ENCODE measurements around the gene RSPH1.

The RSPH1 gene

DNA sequence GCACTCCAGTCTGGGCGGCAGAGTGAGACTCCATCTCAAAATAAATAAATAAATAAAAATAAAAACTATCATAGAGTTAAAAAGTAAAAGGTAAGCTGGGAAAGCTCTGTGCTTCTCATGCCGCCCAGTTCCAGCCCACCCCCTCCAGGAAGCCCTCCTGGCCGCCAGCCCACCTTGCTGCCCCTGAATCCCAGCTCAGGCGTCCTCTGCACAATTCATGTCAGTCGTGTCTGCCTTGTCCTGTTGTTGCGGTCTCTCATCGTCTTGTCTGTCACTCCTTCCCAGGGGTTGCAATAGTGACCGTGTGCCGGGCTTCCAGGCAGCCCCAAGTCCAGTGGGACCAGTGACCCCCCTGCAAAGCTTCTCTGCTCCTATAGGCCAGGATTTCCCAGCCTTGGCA is 44.1 kb downstream of the RSPH1 start:
- ChIA-PET CTCF (interaction anchor here (0.6 kb wide), 1 partner anchor 307 kb away, joined by 3 read pairs; no protein-coding TSS in a partner anchor), POLR2A (ENCODE audit: low non-redundant PET) (no interaction called here)
- no peak overlapping the region for H3K27ac ChIP-seq
- TF ChIP-seq, protein P1, sequence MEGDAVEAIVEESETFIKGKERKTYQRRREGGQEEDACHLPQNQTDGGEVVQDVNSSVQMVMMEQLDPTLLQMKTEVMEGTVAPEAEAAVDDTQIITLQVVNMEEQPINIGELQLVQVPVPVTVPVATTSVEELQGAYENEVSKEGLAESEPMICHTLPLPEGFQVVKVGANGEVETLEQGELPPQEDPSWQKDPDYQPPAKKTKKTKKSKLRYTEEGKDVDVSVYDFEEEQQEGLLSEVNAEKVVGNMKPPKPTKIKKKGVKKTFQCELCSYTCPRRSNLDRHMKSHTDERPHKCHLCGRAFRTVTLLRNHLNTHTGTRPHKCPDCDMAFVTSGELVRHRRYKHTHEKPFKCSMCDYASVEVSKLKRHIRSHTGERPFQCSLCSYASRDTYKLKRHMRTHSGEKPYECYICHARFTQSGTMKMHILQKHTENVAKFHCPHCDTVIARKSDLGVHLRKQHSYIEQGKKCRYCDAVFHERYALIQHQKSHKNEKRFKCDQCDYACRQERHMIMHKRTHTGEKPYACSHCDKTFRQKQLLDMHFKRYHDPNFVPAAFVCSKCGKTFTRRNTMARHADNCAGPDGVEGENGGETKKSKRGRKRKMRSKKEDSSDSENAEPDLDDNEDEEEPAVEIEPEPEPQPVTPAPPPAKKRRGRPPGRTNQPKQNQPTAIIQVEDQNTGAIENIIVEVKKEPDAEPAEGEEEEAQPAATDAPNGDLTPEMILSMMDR (conservative IDR thresholded peaks at IDR 0.05; ENCODE audit: low read depth), result no peak
- no peak for DNase-seq (ENCODE audit: low spot score)

DNA sequence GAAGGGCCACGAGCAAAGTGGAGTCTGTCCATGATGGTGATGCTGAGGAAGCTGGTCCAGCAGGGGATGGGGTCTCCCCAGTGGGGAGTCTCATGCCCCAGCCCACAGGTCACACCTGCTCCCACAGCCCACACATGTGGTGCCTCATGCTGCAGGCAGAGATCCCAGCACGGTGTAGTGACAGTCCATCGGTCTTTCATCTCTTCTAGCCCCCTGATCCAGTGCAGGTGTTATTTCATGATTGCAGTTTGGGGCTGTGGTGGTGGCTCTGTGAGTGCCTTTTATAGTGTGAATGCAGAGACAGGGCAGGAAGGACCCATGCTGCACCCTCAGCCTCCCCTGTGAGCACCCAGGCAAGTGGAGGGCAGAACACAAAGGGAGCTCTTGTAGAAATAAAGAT is 47.3 kb downstream of the RSPH1 start:
- CTCF ChIA-PET, result interaction anchor here (0.7 kb wide), 1 partner anchor 284 kb away, joined by 3 read pairs; no protein-coding TSS in a partner anchor

GRCh38 chr21:42447732-42448131 is 48.3 kb downstream of the RSPH1 start:
- DNase-seq (ENCODE audit: low spot score), result no peak
- CTCF ChIA-PET, result no interaction called here
- H3K27ac ChIP-seq, result no peak overlapping the region
- POLR2A ChIA-PET (ENCODE audit: low non-redundant PET), result no interaction called here
- TF ChIP-seq, protein P1 (conservative IDR thresholded peaks at IDR 0.05; ENCODE audit: low read depth), result no peak

More for the DNA sequence above, 47.3 kb downstream of the RSPH1 start:
- TF ChIP-seq, protein P1 (conservative IDR thresholded peaks at IDR 0.05; ENCODE audit: low read depth), result no peak
- H3K27ac ChIP-seq, result no peak overlapping the region
- POLR2A ChIA-PET (ENCODE audit: low non-redundant PET), result no interaction called here
- no peak for DNase-seq (ENCODE audit: low spot score)

GRCh38 chr21:42447182-42447581 is 48.8 kb downstream of the RSPH1 start:
- H3K27ac ChIP-seq, result no peak overlapping the region
- POLR2A ChIA-PET (ENCODE audit: low non-redundant PET), result no interaction called here
- DNase-seq (ENCODE audit: low spot score), result no peak
- TF ChIP-seq, protein P1 (conservative IDR thresholded peaks at IDR 0.05; ENCODE audit: low read depth), result no peak
- CTCF ChIA-PET, result no interaction called here

DNA sequence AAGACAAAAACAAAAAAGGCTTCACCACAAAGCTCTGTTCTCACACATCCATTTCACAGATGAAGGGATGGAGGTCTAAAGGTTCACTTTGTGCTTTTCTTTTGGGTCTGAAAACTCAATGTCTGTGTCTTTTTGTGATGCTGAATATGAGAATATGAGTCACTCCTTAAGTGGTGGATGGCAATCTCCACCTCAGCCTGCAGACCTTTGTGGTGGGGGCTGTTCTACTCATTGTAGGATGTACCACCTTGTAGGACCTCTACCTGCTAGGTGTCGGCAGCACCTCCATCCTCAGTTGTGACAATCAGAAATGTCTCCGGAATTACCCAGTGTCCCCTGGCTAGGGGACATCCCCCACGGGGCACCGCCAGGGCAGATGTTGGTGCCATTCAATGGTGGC is 49.5 kb downstream of the RSPH1 start:
- POLR2A ChIA-PET (ENCODE audit: low non-redundant PET), result no interaction called here
- TF ChIP-seq, protein P1 (conservative IDR thresholded peaks at IDR 0.05; ENCODE audit: low read depth), result no peak
- DNase-seq (ENCODE audit: low spot score), result no peak
- H3K27ac ChIP-seq, result no peak overlapping the region
- CTCF ChIA-PET, result interaction anchor here (0.6 kb wide), 1 partner anchor 186 kb away, joined by 3 read pairs; no protein-coding TSS in a partner anchor

DNA sequence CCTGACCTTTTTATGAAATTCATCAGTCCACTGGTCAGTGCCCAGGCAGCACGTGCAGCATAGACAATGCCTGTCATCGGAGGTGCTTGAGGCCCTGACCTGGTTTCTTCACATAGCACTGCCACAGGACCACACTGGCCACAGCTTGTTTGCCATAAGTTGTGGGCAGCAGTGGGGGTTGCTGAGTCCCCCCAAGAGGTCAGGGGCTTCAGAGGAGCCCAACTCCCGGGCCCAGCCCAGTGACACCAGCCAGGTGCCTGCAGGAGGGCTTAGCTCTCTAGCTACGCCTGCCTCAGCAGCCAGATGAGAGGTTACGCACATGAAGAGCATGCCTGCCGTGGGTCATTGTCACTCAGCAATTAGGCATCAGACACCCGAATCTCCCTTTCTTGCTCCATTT is 50.7 kb downstream of the RSPH1 start:
- ChIA-PET CTCF (no interaction called here), POLR2A (ENCODE audit: low non-redundant PET) (no interaction called here)
- no peak for DNase-seq (ENCODE audit: low spot score)

More for the DNA sequence above, 50.7 kb downstream of the RSPH1 start:
- H3K27ac ChIP-seq, result no peak overlapping the region
- TF ChIP-seq, protein P1 (conservative IDR thresholded peaks at IDR 0.05; ENCODE audit: low read depth), result no peak

Measured in RWPE1 (cell line).